ENCODE data around the gene POU6F1.
"Not testable (repeated sequence)": the region's sequence is repeated elsewhere in the genome, so short reads cannot be mapped to it uniquely, and the experiment has no call there.

POU6F1 gene

GRCh38 chr12:51217968-51218606 lies at the start of gene POU6F1:
Gene POU6F1, minus strand, starts transcription at chr12:51218062. Its CDS starts 11,226 bp downstream, at chr12:51206836.
- H3K4me3 ChIP-seq (ENCODE audit: low read depth, low read length): peak within 1 kb of the TSS; percentile 78
- H3K9ac ChIP-seq: peak within 1 kb of the TSS; percentile 92
- H3K27me3 ChIP-seq (ENCODE audit: control insufficient read depth, insufficient read depth, low read length): no peaks in the 10 kb centered on the region
- H3K9me3 ChIP-seq (ENCODE audit: control insufficient read depth, low read length): no peaks in the 10 kb centered on the region
- peak; percentile 76 for TF ChIP-seq CTCF (IDR thresholded peaks at IDR 0.05)
- H3K4me2 ChIP-seq (ENCODE audit: low read length): peak within 1 kb of the TSS; percentile 99
- no peaks in the 10 kb centered on the region for H3K36me3 ChIP-seq (ENCODE audit: control insufficient read depth, insufficient read depth, low read length)
- peaks cover 4% of the 10 kb centered on the region for H3K4me1 ChIP-seq
- H3K27ac ChIP-seq: peak within 1 kb of the TSS; percentile 93
- H3K79me2 ChIP-seq: peaks cover 6% of the 10 kb centered on the region
- peak within 1 kb of the TSS; percentile 98 for H2AFZ ChIP-seq

GRCh38 chr12:51265024-51265423 lies 47.2 kb upstream of the POU6F1 start:
- Histone ChIP-seq H2AFZ (no peak overlapping the region), H3K27me3 (ENCODE audit: control insufficient read depth, insufficient read depth, low read length) (no peaks in the 10 kb centered on the region), H3K4me1 (peaks cover 2% of the 10 kb centered on the region), H3K9ac (no peak overlapping the region), H3K4me3 (ENCODE audit: low read depth, low read length) (no peak overlapping the region), H3K4me2 (ENCODE audit: low read length) (no peak overlapping the region), H3K79me2 (no peaks in the 10 kb centered on the region), H3K9me3 (ENCODE audit: control insufficient read depth, low read length) (no peaks in the 10 kb centered on the region), H3K27ac (no peak overlapping the region), H3K36me3 (ENCODE audit: control insufficient read depth, insufficient read depth, low read length) (no peaks in the 10 kb centered on the region)
- TF ChIP-seq CTCF (IDR thresholded peaks at IDR 0.05): no peak

GRCh38 chr12:51264297-51264696 lies 46.4 kb upstream of the POU6F1 start:
- Histone ChIP-seq H3K27me3 (ENCODE audit: control insufficient read depth, insufficient read depth, low read length) (no peaks in the 10 kb centered on the region), H2AFZ (no peak overlapping the region), H3K4me2 (ENCODE audit: low read length) (no peak overlapping the region), H3K9me3 (ENCODE audit: control insufficient read depth, low read length) (no peaks in the 10 kb centered on the region), H3K9ac (no peak overlapping the region), H3K36me3 (ENCODE audit: control insufficient read depth, insufficient read depth, low read length) (no peaks in the 10 kb centered on the region), H3K27ac (no peak overlapping the region), H3K4me1 (peaks cover 2% of the 10 kb centered on the region), H3K4me3 (ENCODE audit: low read depth, low read length) (no peak overlapping the region), H3K79me2 (no peaks in the 10 kb centered on the region)
- no peak for TF ChIP-seq CTCF (IDR thresholded peaks at IDR 0.05)

- no peaks in the 10 kb centered on the region for H3K36me3 ChIP-seq (ENCODE audit: control insufficient read depth, insufficient read depth, low read length)
- no peak overlapping the region for H3K9ac ChIP-seq
- no peaks in the 10 kb centered on the region for H3K9me3 ChIP-seq (ENCODE audit: control insufficient read depth, low read length)
- no peaks in the 10 kb centered on the region for H3K27me3 ChIP-seq (ENCODE audit: control insufficient read depth, insufficient read depth, low read length)
- H3K79me2 ChIP-seq: no peaks in the 10 kb centered on the region
- no peak for TF ChIP-seq CTCF (IDR thresholded peaks at IDR 0.05)
- H3K4me2 ChIP-seq (ENCODE audit: low read length): no peak overlapping the region
- no peak overlapping the region for H3K4me3 ChIP-seq (ENCODE audit: low read depth, low read length)
- H3K27ac ChIP-seq: peak overlapping the region; percentile 42
- H3K4me1 ChIP-seq: no peaks in the 10 kb centered on the region
- H2AFZ ChIP-seq: peak overlapping the region; percentile 72
Measured at GRCh38 chr12:51263341-51263740, 45.5 kb upstream of the POU6F1 start.

- Histone ChIP-seq H3K4me2 (ENCODE audit: low read length) (peak overlapping the region; percentile 33), H3K9me3 (ENCODE audit: control insufficient read depth, low read length) (no peaks in the 10 kb centered on the region), H3K9ac (no peak overlapping the region), H2AFZ (peak overlapping the region; percentile 72), H3K4me1 (no peaks in the 10 kb centered on the region), H3K4me3 (ENCODE audit: low read depth, low read length) (no peak overlapping the region), H3K27me3 (ENCODE audit: control insufficient read depth, insufficient read depth, low read length) (no peaks in the 10 kb centered on the region), H3K27ac (peak overlapping the region; percentile 42), H3K79me2 (no peaks in the 10 kb centered on the region), H3K36me3 (ENCODE audit: control insufficient read depth, insufficient read depth, low read length) (no peaks in the 10 kb centered on the region)
- peak; percentile 61 for TF ChIP-seq CTCF (IDR thresholded peaks at IDR 0.05)
Measured at GRCh38 chr12:51262758-51263177, 44.9 kb upstream of the POU6F1 start.

- H3K27me3 ChIP-seq (ENCODE audit: control insufficient read depth, insufficient read depth, low read length); H2AFZ ChIP-seq; H3K27ac ChIP-seq: not testable (repeated sequence)
Measured at GRCh38 chr12:51259600-51259999, 41.7 kb upstream of the POU6F1 start.

More at GRCh38 chr12:51259600-51259999, 41.7 kb upstream of the POU6F1 start:
- H3K36me3 ChIP-seq (ENCODE audit: control insufficient read depth, insufficient read depth, low read length); H3K9ac ChIP-seq; H3K4me2 ChIP-seq (ENCODE audit: low read length); H3K4me3 ChIP-seq (ENCODE audit: low read depth, low read length); H3K79me2 ChIP-seq; H3K9me3 ChIP-seq (ENCODE audit: control insufficient read depth, low read length); H3K4me1 ChIP-seq: not testable (repeated sequence)
